IMR-90 (cell line): ENCODE data around the gene FRMD4B. TPM values are rescaled to one million over a fixed set of nuclear protein-coding genes. Genes with fewer than 3 reads are reported as not detected.

ENCODE experiments used
- ATAC-seq: fragments of 200-7000 bp; cut with Tn5 transposase; 2 replicates; pipeline ENCODE4 v1.9.1; 2020; ENCODE audit warnings: low read depth, mild to moderate bottlenecking, moderate library complexity
- BruUV-seq: library from RNA; stranded (reverse); fragments of 400-500 nt; replicated peaks from 2 replicates; lab custom pipeline; 2021; lab: Mats Ljungman, UMichigan
- CTCF ChIA-PET: fragments of 300-600 bp; formaldehyde crosslinking; extraction: SDS; loops from one replicate; lab custom pipeline; 2021; ENCODE audit warnings: antibody characterized with exemption; lab: Yijun Ruan, JAX
- POLR2A ChIA-PET: fragments of 300-600 bp; sonication (Branson Sonifier 250); formaldehyde crosslinking; loops from one replicate; lab custom pipeline; 2022; ENCODE audit warnings: antibody characterized with exemption; ENCODE audit not compliant: unreplicated experiment; lab: Charles Lee
- DNase-seq: peaks from one replicate; pipeline ENCODE4 v3.0.0; 2013
- H2AFZ ChIP-seq: replicated peaks from 2 replicates; pipeline ENCODE3; 2013; ENCODE audit warnings: low read length, mild to moderate bottlenecking; ENCODE audit not compliant: poor library complexity
- H2AK5ac ChIP-seq: 2 replicates; pipeline ENCODE4 v1.6.1; 2013; ENCODE audit warnings: low read depth, low read length, inconsistent platforms
- H2AK9ac ChIP-seq: replicated peaks from 2 replicates; pipeline ENCODE3; 2013; ENCODE audit warnings: mild to moderate bottlenecking, low read depth, low read length, moderate library complexity; ENCODE audit not compliant: poor library complexity
- H2BK120ac ChIP-seq: 2 replicates; pipeline ENCODE4 v1.6.1; 2013; ENCODE audit warnings: low read depth, low read length, inconsistent platforms
- H2BK15ac ChIP-seq: 3 replicates; pipeline ENCODE4 v1.6.1; 2013; ENCODE audit warnings: low read depth, low read length, inconsistent platforms
- H2BK20ac ChIP-seq: 2 replicates; pipeline ENCODE4 v1.6.1; 2013; ENCODE audit warnings: low read depth, mild to moderate bottlenecking, inconsistent platforms, low read length, moderate library complexity
- H2BK5ac ChIP-seq: 2 replicates; pipeline ENCODE4 v1.6.1; 2013; ENCODE audit warnings: mild to moderate bottlenecking, low read depth, low read length, inconsistent platforms; ENCODE audit not compliant: poor library complexity, severe bottlenecking
- H3K14ac ChIP-seq: replicated peaks from 2 replicates; pipeline ENCODE4 v1.6.1; 2013; ENCODE audit warnings: low read depth, low read length, inconsistent platforms
- H3K18ac ChIP-seq: 2 replicates; pipeline ENCODE4 v1.6.1; 2013; ENCODE audit warnings: low read depth, low read length, control low read depth
- H3K23ac ChIP-seq: 2 replicates; pipeline ENCODE4 v1.6.1; 2013; ENCODE audit warnings: low read depth, low read length, inconsistent platforms
- H3K27ac ChIP-seq: 2 replicates; pipeline ENCODE4 v1.5.1; 2013; ENCODE audit warnings: mild to moderate bottlenecking, control low read depth, low read length; ENCODE audit not compliant: insufficient read depth
- H3K27me3 ChIP-seq: 2 replicates; pipeline ENCODE4 v1.6.1; 2013; ENCODE audit warnings: low read length; ENCODE audit not compliant: control insufficient read depth, insufficient read depth
- H3K36me3 ChIP-seq: 2 replicates; pipeline ENCODE4 v1.6.1; 2013; ENCODE audit warnings: low read length, mixed read lengths; ENCODE audit not compliant: control insufficient read depth, insufficient read depth
- H3K4ac ChIP-seq: 2 replicates; pipeline ENCODE4 v1.6.1; 2013; ENCODE audit warnings: low read depth, low read length, inconsistent platforms
- H3K4me1 ChIP-seq: 2 replicates; pipeline ENCODE4 v1.6.1; 2013; ENCODE audit warnings: low read length, mixed read lengths; ENCODE audit not compliant: control insufficient read depth, insufficient read depth
- H3K4me2 ChIP-seq: 2 replicates; pipeline ENCODE4 v1.6.1; 2013; ENCODE audit warnings: low read depth, mild to moderate bottlenecking, control low read depth, low read length, moderate library complexity
- H3K4me3 ChIP-seq: 2 replicates; pipeline ENCODE4 v1.5.1; 2013; ENCODE audit warnings: low read depth, mild to moderate bottlenecking, control low read depth, low read length, moderate library complexity; ENCODE audit not compliant: insufficient read depth
- H3K56ac ChIP-seq: 2 replicates; pipeline ENCODE4 v1.6.1; 2013; ENCODE audit warnings: low read length, inconsistent platforms; ENCODE audit not compliant: insufficient read depth; ENCODE audit errors: extremely low read depth
- H3K79me1 ChIP-seq, 2 experiments: 2 replicates each; pipeline ENCODE4 v1.6.1; 2013; ENCODE audit warnings: low read length in 2 of 2, inconsistent platforms in 1 of 2, low read depth in 1 of 2
- H3K9ac ChIP-seq: 2 replicates; pipeline ENCODE4 v1.6.1; 2013; ENCODE audit warnings: low read depth, low read length, control low read depth
- H3K9me1 ChIP-seq: 2 replicates; pipeline ENCODE4 v1.6.1; 2013; ENCODE audit warnings: low read length, inconsistent platforms; ENCODE audit not compliant: insufficient read depth
- H3K9me3 ChIP-seq: 2 replicates; pipeline ENCODE4 v1.6.1; 2013; ENCODE audit warnings: low read length; ENCODE audit not compliant: control insufficient read depth, insufficient read depth
- H4K20me1 ChIP-seq: 2 replicates; pipeline ENCODE4 v1.6.1; 2013; ENCODE audit warnings: low read length, inconsistent platforms; ENCODE audit not compliant: insufficient read depth
- H4K5ac ChIP-seq: 2 replicates; pipeline ENCODE4 v1.6.1; 2013; ENCODE audit warnings: mild to moderate bottlenecking, low read depth, low read length, control low read depth
- H4K8ac ChIP-seq, 2 experiments: 2 replicates each; pipeline ENCODE4 v1.6.1; 2013; ENCODE audit warnings: low read depth in 2 of 2, low read length in 2 of 2, control low read depth in 1 of 2, inconsistent platforms in 1 of 2
- H4K91ac ChIP-seq: 2 replicates; pipeline ENCODE4 v1.6.1; 2013; ENCODE audit warnings: low read depth, low read length, inconsistent platforms; ENCODE audit not compliant: insufficient read depth
- BHLHE40 ChIP-seq: fragments of 150-350 bp; IDR thresholded peaks from 2 replicates; pipeline ENCODE4 v1.6.1; 2016; ENCODE audit warnings: mild to moderate bottlenecking, low read depth, low read length
- CEBPB ChIP-seq: IDR thresholded peaks from 2 replicates; pipeline ENCODE4 v1.6.1; 2012; ENCODE audit warnings: low read depth, low read length, improper control_type of control experiment
- CHD1 ChIP-seq: IDR thresholded peaks from 2 replicates; pipeline ENCODE4 v1.6.1; 2012; ENCODE audit warnings: low read depth, low read length, improper control_type of control experiment
- CTCF ChIP-seq: conservative IDR thresholded peaks from 2 replicates; pipeline ENCODE4 v1.5.1; 2012; ENCODE audit warnings: mild to moderate bottlenecking, low read depth, low read length, improper control_type of control experiment
- ELK1 ChIP-seq: fragments of 150-350 bp; IDR thresholded peaks from 2 replicates; pipeline ENCODE4 v1.6.1; 2016; ENCODE audit warnings: low read depth, mild to moderate bottlenecking, low read length, moderate library complexity, borderline replicate concordance
- FOS ChIP-seq: fragments of 150-350 bp; IDR thresholded peaks from 2 replicates; pipeline ENCODE4 v1.6.1; 2016; ENCODE audit warnings: low read depth, low read length
- MAFK ChIP-seq: IDR thresholded peaks from 2 replicates; pipeline ENCODE4 v1.6.1; 2012; ENCODE audit warnings: low read depth, low read length, improper control_type of control experiment
- MAZ ChIP-seq: IDR thresholded peaks from 2 replicates; pipeline ENCODE4 v1.6.1; 2012; ENCODE audit warnings: low read depth, mild to moderate bottlenecking, low read length, improper control_type of control experiment, moderate library complexity, borderline replicate concordance
- MXI1 ChIP-seq: IDR thresholded peaks from 2 replicates; pipeline ENCODE4 v1.6.1; 2012; ENCODE audit warnings: low read depth, mild to moderate bottlenecking, low read length, moderate library complexity, borderline replicate concordance
- NFE2L2 ChIP-seq: fragments of 150-350 bp; IDR thresholded peaks from 2 replicates; pipeline ENCODE4 v1.6.1; 2016; ENCODE audit warnings: low read depth, mild to moderate bottlenecking, low read length
- POLR2A ChIP-seq: IDR thresholded peaks from 2 replicates; pipeline ENCODE4 v1.6.1; 2012; ENCODE audit warnings: mild to moderate bottlenecking, low read depth, low read length
- RAD21 ChIP-seq: IDR thresholded peaks from 2 replicates; pipeline ENCODE4 v1.6.1; 2012; ENCODE audit warnings: low read length, improper control_type of control experiment
- RCOR1 ChIP-seq: IDR thresholded peaks from 2 replicates; pipeline ENCODE4 v1.6.1; 2012; ENCODE audit warnings: mild to moderate bottlenecking, low read length, improper control_type of control experiment; ENCODE audit not compliant: insufficient replicate concordance
- RFX5 ChIP-seq: IDR thresholded peaks from 2 replicates; pipeline ENCODE4 v1.8.0; 2012; ENCODE audit warnings: low read depth, mild to moderate bottlenecking, low read length, moderate library complexity
- SMC3 ChIP-seq: fragments of 150-350 bp; IDR thresholded peaks from 2 replicates; pipeline ENCODE4 v1.6.1; 2016; ENCODE audit warnings: low read depth, mild to moderate bottlenecking, antibody characterized with exemption, low read length, moderate library complexity
- USF2 ChIP-seq: fragments of 150-350 bp; IDR thresholded peaks from 2 replicates; pipeline ENCODE4 v1.6.1; 2017; ENCODE audit warnings: mild to moderate bottlenecking, antibody characterized with exemption, low read length, low read depth
- WGBS, 2 experiments: methylation state at CpG; one replicate each; pipeline versions ENCODE4 v1.1.5 to v1.1.7; 2013; ENCODE audit warnings: missing lambda C conversion rate in 2 of 2; ENCODE audit not compliant: insufficient read length in 1 of 2; ENCODE audit errors: extremely low coverage in 2 of 2; 5-methylcytosine and 5-hydroxymethylcytosine counted together
- dilution Hi-C: fragments of 300-500 bp; cut with HindIII; formaldehyde crosslinking; loops from one replicate; pipeline ENCODE4 v1.14.3; 2018; ENCODE audit warnings: low sequenced_read_pairs; ENCODE audit not compliant: unreplicated experiment
- in situ Hi-C: fragments of 300-500 bp; cut with MboI; formaldehyde crosslinking; loops from 3 replicates; pipeline ENCODE4 v1.14.3; 2019; ENCODE audit warnings: low sequenced_read_pairs, inconsistent platforms, mixed read lengths
- intact Hi-C: fragments of 100-400 bp; cut with micrococcal nuclease; formaldehyde crosslinking; loops from 2 replicates; pipeline ENCODE4 v1.10.0; 2022
- polyA plus RNA-seq, 3 experiments: library from polyadenylated mRNA; depleted of rRNA; stranded (reverse); fragments of >200 nt; gene quantifications; 2 replicates each; pipeline ENCODE4 v1.2.3, GENCODE V29; 2012; ENCODE audit warnings: low replicate concordance in 1 of 3
- total RNA-seq: library from RNA; depleted of rRNA; stranded (reverse); fragments of >200 nt; gene quantifications from 2 replicates; pipeline ENCODE4 v1.2.3, GENCODE V29; 2012

Gene FRMD4B
- total and polyA plus RNA-seq, 2 of the 4 experiments (the other 2 are of a cell fraction): 0.14 to 0.36 TPM

- Histone ChIP-seq H2AK9ac (no peak overlapping the region), H3K4me1 (peaks cover 2% of the 10 kb centered on the region; the same call in 1 of the 2 replicates), H2AFZ (no peak overlapping the region), H4K91ac (no peak overlapping the region), H3K9me1 (no peaks in the 10 kb centered on the region), H2AK5ac (no peak overlapping the region), H3K4me3 (no peak overlapping the region), H2BK5ac (no peak overlapping the region), H3K4ac (no peak overlapping the region), H3K4me2 (no peak overlapping the region), H4K8ac (no peak overlapping the region), H3K27ac (no peak overlapping the region), H3K9ac (no peak overlapping the region), H4K5ac (no peak overlapping the region), H3K14ac (no peak overlapping the region), H3K18ac (no peak overlapping the region), H4K20me1 (no peaks in the 10 kb centered on the region), H2BK15ac (no peak overlapping the region), H3K36me3 (no peaks in the 10 kb centered on the region), H2BK20ac (no peak overlapping the region), H2BK120ac (no peak overlapping the region), H3K79me1 (no peaks in the 10 kb centered on the region), H3K9me3 (0 out of 2 replicates have a peak, but pooled peaks cover 2% of the 10 kb centered on the region), H3K23ac (no peak overlapping the region), H3K56ac (no peak overlapping the region), H3K27me3 (peaks cover 46% of the 10 kb centered on the region)
- ChIA-PET CTCF (interaction anchor here (1.0 kb wide), 1 partner anchor 60 kb away, joined by 3 read pairs; no protein-coding TSS in a partner anchor), POLR2A (no interaction called here)
- TF ChIP-seq CEBPB (no peak), CHD1 (no peak), ELK1 (no peak), POLR2A (no peak), SMC3 (no peak), NFE2L2 (no peak), RAD21 (no peak), RCOR1 (no peak), CTCF (no peak), USF2 (no peak), MXI1 (no peak), MAFK (no peak), MAZ (no peak), FOS (no peak), RFX5 (no peak), BHLHE40 (no peak)
- 73% methylated on average over 3 of the region's 7 CpGs; no CpG with 5 or more reads in 1 of the 2 experiments for WGBS, 2 experiments
- no TSS peak for BruUV-seq
- dilution Hi-C loops: no loop called here
- in situ Hi-C loops: no loop called here
- intact Hi-C loops: no loop called here
- ATAC-seq: no peak
- DNase-seq: no peak
Measured at GRCh38 chr3:69246612-69247011, 139.3 kb downstream of the FRMD4B start.
